ENCODE data around the gene ACTL6B. TPM values are rescaled to one million over a fixed set of nuclear protein-coding genes. Genes with fewer than 3 reads are reported as not detected.
"Not testable (repeated sequence)": the region's sequence is repeated elsewhere in the genome, so short reads cannot be mapped to it uniquely, and the experiment has no call there.

The ACTL6B gene
- polyA plus RNA-seq, 1 donor, result not detected

GRCh38 chr7:100671353-100672327 is 15.4 kb upstream of the ACTL6B start:
- no peak for DNase-seq (ENCODE audit: low read depth)

GRCh38 chr7:100670074-100670473 is 13.8 kb upstream of the ACTL6B start:
- no peak for DNase-seq (ENCODE audit: low read depth)

GRCh38 chr7:100669106-100669505 is 12.9 kb upstream of the ACTL6B start:
- DNase-seq (ENCODE audit: low read depth), result not testable (repeated sequence)

- no peak for DNase-seq (ENCODE audit: low read depth)
Measured at GRCh38 chr7:100668069-100668449, 11.8 kb upstream of the ACTL6B start.

GRCh38 chr7:100667331-100668068 is 11.3 kb upstream of the ACTL6B start:
- DNase-seq (ENCODE audit: low read depth), result no peak

GRCh38 chr7:100665168-100665726 is 9.0 kb upstream of the ACTL6B start:
- no peak for DNase-seq (ENCODE audit: low read depth)

GRCh38 chr7:100662194-100662776 is 6.0 kb upstream of the ACTL6B start:
- DNase-seq (ENCODE audit: low read depth), result not testable (repeated sequence)

- no peak for DNase-seq (ENCODE audit: low read depth)
Measured at GRCh38 chr7:100654908-100655831, 1.1 kb downstream of the ACTL6B start.

- DNase-seq (ENCODE audit: low read depth), result no peak
Measured at GRCh38 chr7:100649826-100650565, 6.3 kb downstream of the ACTL6B start.

- DNase-seq (ENCODE audit: low read depth), result no peak
Measured at GRCh38 chr7:100642534-100642907, 13.7 kb downstream of the ACTL6B start.

- DNase-seq (ENCODE audit: low read depth), result no peak
Measured at GRCh38 chr7:100641860-100642533, 14.3 kb downstream of the ACTL6B start.

- DNase-seq (ENCODE audit: low read depth), result no peak
Measured at GRCh38 chr7:100641463-100641859, 14.8 kb downstream of the ACTL6B start, which contains the start of gene TFR2. TSS of gene TFR2 (minus strand) at chr7:100641552. CDS start at chr7:100641509, 43 bp downstream.

- DNase-seq (ENCODE audit: low read depth), result no peak
Measured at GRCh38 chr7:100640517-100641440, 15.5 kb downstream of the ACTL6B start.

GRCh38 chr7:100639995-100640516 is 16.2 kb downstream of the ACTL6B start:
- DNase-seq (ENCODE audit: low read depth), result no peak

GRCh38 chr7:100632951-100633717 is 23.1 kb downstream of the ACTL6B start:
- DNase-seq (ENCODE audit: low read depth), result no peak

- no peak for DNase-seq (ENCODE audit: low read depth)
Measured at GRCh38 chr7:100630066-100630465, 26.2 kb downstream of the ACTL6B start.

- DNase-seq (ENCODE audit: low read depth), result no peak
Measured at GRCh38 chr7:100629117-100629716, 27.0 kb downstream of the ACTL6B start.
